Caki2 (cell line): Measurements from ENCODE around the gene PPARD. TPM values are rescaled to one million over a fixed set of nuclear protein-coding genes. Genes with fewer than 3 reads are reported as not detected.
"Not testable (repeated sequence)": the region's sequence is repeated elsewhere in the genome, so short reads cannot be mapped to it uniquely, and the experiment has no call there.

Source experiments
- DNase-seq: peaks from one replicate; pipeline ENCODE4 v3.0.0-alpha.2; 2015; ENCODE audit warnings: low read depth
- in situ Hi-C: cut with HindIII; loops from 2 replicates; pipeline ENCODE4 v1.10.0; 2016; ENCODE audit warnings: low sequenced_read_pairs, low pct_unique_long_range_greater_than_20kb, mixed read lengths
- total RNA-seq: library from RNA; depleted of rRNA; stranded (reverse); fragments of >200 nt; shearing (Covaris generic); gene quantifications from 2 replicates; pipeline ENCODE4 v1.2.3, GENCODE V29; 2014; ENCODE audit warnings: low replicate concordance

Gene PPARD
- total RNA-seq, 1 experiment from 2014 or later = 2.8 TPM

DNA sequence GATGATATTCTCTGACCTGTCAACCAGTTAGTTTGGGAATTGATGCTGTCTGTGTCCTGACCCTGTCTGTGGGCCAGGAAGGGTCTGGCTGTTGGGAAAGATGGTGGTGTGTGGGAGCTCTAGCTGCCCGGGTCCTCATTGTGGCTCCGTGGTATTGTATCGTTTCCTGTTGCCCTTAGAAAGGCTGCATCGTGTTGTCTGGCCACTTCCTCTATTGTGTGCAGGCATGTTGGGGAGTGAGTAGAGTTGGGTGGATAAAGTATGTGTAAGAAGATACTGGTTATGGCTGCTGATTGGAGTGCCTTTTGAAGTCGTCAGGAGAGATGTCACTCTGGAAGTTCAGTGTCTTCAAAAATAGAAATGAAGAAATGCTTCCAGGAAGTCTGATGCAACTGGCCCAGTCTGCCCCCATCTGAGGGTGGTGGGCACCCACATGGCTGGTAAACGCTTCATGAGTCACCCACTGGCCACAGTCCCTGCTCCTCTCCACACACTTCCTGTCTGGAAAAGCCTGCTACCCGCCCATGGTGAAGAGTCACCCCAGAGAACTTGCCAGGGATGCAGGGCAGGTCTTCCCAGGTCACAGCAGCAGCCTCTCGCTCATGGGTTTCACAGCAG lies 27.9 kb downstream of the PPARD start:
- in situ Hi-C loops = no loop called here
- DNase-seq = peak; percentile 16

DNA sequence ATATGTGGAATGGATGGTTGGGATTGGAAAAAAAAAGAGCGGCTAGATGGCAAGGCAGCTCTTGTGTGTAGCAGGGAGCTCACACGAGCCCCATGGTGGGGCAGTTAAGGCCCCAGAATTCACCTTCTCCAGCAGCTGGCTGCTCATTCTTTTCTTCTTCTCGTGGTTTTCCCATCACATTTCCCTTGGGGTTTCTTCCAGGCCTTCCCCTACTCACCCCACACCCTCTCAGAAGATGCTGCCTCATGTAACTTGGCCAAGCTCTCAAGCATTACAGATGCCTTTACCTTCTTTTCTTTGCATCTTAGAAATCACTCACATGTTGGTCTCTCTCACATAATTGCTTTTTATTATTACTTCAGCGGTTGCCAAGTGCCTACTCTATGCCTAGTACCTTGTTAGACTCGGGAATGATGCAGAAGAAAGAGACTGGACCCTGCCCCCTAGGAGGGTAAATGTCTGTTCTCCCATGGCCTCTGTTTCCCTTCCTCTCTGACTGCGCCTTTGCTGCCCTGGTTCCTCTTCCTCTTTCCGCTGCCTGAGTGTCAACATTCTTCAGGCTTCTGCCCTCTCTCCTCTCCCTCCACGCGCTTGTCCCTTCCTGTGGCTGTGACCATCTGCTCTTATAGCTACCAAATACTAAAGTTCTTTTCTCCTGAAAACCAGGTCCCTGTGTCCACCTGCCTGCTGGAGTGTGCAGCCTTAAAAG lies 28.6 kb downstream of the PPARD start:
- in situ Hi-C loops = no loop called here
- DNase-seq = no peak

DNA sequence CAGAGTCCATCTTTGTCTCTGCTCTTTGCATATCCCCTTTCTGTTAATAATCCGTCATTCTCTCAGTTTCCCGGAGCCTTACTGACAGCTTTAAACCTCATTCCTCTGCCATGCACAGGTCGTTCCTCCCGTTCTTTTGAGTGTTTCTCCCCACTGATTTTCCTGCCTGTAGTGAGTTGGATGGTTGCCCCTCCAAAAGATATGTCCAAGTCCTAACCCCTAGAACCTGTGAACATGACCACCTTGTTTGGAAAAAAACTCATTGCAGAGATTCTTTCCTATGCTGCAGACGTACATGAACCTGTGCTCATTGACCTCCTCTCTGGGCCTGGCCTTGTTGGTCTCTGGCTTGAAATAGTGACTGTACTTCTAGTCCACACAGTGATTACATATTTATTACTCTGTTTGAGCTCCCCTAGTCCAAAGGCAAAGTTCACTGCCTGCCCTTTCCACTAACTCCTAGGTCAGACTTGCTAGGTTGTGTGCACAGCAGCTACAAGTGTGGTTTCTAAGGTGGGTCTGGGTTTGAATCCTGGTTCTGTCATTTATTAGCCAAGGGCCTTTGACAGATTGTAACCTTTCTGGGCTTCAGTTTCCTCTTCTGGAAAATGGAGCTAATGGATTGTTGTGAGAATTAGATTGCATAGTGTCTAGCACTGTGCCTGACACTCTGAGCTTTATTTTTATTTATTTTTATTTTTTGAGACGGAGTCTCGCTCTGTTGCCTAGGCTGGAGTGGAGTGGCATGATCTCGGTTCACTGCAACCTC lies 29.3 kb downstream of the PPARD start:
- DNase-seq = no peak
- in situ Hi-C loops = no loop called here

DNA sequence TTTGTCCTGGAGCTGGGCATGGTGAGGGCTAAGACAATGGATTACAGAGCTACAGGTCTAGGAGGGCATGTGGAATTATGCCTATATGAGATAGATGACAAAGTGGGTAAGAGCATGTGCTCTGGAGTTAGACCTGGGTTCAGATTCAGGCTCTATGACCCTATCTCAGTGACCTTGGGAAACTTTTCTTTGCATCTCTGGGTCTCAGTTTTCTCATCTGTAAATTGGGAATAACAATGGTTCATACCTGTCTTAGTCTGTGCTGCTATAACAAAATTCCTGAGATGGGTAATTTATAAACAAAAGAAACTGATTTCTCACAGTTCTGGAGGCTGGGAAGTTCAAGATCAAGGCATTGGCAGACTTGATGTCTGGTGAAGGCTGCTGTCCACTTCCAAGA lies 30.3 kb downstream of the PPARD start:
- no peak for DNase-seq
- in situ Hi-C loops = no loop called here

- in situ Hi-C loops = no loop called here
- DNase-seq = no peak
Measured at GRCh38 chr6:35376281-35376680, 33.9 kb downstream of the PPARD start.

GRCh38 chr6:35377002-35377401 lies 34.6 kb downstream of the PPARD start:
- DNase-seq = no peak

GRCh38 chr6:35378261-35378660 lies 35.9 kb downstream of the PPARD start:
- no peak for DNase-seq
- in situ Hi-C loops = no loop called here

More at GRCh38 chr6:35377002-35377401, 34.6 kb downstream of the PPARD start:
- in situ Hi-C loops = no loop called here

- in situ Hi-C loops = no loop called here
- no peak for DNase-seq
Measured at GRCh38 chr6:35381132-35381531, 38.8 kb downstream of the PPARD start.

DNA sequence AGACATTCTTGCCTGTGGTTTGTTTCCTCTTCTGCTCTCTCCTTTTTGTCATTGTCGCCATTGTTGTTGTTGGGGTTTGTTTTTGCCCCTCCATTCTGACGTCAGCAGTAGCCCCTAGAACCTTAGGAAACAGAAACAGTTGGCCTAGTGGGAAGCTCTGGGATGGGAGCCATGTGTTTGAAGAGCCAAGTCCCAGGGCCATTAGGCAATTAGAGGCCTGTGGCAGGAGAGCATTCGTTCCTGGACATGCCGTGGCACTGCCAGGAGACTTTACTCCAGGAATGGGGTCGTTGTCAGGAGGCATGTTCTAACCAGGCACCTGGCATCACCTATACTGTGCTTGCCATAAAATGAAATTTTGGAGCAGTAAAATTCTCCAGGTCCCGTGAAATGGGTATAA lies 39.7 kb downstream of the PPARD start:
- in situ Hi-C loops = no loop called here
- DNase-seq = no peak

DNA sequence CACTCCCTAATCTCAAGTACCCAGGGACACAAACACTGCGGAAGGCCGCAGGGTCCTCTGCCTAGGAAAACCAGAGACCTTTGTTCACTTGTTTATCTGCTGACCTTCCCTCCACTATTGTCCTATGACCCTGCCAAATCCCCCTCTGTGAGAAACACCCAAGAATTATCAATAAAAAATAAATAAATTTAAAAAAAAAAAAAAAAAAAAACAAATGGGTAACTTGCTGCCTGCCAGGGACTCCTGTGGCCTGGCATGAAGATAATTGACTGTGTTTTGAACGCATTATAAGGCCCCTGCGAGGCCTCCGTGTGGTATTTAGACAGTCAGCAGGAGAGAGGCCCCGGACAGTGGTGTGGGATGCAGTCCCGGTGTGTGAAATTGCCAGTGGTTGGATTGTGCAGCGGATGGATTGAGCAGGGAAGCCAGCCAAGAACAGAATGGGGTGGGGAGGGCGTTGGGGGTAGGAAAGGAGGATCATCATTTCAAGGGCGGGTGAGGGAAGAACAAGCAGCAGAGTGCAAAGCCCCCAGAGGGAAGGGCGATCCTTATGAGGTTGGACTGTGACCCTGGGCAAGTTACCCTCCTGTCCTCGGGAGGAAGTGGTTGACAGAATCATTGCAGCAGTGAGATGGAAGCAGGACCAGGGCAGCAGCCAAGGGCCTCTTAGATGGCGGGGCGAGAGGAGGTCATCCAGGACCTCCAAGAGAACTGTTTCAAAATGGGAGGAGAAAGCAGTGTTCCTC lies 43.3 kb downstream of the PPARD start:
- no peak for DNase-seq
- in situ Hi-C loops = no loop called here

DNA sequence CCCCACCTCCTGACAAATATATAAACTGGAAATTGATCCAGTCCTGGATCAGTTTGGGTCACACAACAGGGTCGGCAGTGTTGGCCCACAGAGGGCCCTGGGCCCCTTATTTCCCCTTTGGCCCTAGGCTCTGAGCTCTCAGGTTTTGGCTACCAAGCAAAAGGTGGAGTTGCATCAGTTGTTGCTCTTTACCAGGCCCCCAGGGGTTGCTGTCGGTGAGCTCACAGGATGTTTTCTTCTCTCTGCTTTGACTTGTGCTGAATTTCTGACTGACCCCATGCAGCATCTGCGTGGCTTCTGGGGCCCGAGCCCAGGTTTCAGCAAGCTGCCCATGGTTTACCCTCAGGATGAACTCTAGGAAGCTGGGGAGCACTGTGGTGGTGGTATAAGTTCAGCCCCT lies 44.6 kb downstream of the PPARD start:
- in situ Hi-C loops = no loop called here
- DNase-seq = no peak

DNA sequence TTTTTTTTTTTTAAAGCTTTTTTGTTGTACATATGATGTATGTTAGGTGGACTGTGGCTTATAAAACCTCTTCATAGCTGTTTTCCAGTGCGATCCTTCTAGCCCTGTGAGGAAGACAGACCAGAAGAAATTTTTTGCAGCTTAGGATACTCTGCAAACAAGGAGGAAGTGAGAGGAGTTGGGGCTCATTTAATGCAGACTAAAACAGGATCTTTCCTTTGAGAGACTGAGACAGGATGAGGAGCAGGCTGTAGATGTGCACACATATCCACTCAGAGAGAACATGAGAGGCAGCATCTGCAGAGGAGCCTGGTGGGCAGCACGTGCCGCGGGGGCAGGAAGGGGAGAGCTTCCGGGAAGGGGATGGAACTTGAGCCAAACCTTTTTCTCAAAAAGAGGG lies 45.7 kb downstream of the PPARD start:
- in situ Hi-C loops = no loop called here
- DNase-seq = no peak

DNA sequence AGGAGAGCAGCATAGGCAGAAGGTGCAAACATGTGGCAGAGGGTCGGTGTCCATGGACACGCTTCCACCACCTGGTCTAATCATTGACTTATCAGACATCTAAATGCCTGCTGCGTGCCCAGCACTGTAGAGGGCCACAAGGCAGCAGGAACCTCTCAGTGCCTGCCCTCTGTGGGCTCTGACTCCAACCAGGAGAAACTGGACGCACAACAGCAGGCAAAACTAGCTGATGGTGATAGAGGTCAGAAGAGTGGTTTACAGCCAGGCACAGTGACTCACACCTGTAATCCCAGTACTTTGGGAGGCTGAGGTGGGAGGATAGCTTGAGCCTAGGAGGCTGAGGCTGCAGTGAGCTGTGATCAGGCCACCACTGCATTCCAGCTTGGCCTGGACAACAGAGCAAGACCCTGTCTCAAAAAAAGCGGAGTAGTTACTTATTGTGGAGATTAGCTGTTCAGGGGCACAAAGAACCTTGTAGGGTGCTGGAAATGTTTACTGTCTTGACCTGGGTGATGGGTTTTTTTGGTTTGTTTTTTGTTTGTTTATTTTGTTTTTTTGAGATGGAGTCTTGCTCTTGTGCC lies 46.5 kb downstream of the PPARD start:
- in situ Hi-C loops = no loop called here

GRCh38 chr6:35389386-35389785 lies 47.0 kb downstream of the PPARD start:
- DNase-seq, in situ Hi-C loops: not testable (repeated sequence)

More for the DNA sequence above, 46.5 kb downstream of the PPARD start:
- DNase-seq = no peak

DNA sequence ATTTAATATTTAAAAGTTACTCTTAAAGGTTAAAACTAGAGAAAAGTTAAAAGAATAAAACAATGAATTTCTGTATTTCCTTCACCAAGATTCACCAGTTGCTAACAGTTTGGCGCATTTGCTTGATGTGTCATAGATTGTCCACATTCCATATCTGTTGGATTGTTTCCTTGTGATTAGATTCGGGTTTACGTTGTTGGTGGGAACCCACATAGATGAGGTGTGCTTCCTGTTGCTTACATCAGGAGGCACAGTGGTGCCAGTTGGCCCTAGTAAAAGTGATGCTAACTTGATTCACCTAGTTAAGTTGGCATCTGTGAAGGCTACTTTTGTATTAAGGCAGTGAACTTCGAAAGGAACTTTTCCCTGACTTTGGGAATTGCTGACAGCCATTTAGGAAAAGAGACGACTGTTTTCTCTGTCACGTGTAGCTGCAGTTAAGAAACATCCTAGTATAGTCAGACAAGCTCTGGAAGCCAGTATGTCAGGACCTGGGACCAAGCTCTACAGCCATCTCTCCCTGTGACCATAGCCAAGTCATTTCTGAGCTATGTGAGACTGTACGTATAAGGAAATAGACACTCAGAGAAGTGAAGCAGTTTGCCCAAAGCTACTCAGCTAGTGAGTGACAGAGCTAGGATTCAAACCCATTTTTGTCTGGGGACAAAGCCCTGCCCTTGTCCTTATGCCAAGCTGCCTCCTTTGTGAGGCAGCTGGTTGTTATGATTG lies 49.0 kb downstream of the PPARD start:
- in situ Hi-C loops = no loop called here
- DNase-seq = peak; percentile 24

DNA sequence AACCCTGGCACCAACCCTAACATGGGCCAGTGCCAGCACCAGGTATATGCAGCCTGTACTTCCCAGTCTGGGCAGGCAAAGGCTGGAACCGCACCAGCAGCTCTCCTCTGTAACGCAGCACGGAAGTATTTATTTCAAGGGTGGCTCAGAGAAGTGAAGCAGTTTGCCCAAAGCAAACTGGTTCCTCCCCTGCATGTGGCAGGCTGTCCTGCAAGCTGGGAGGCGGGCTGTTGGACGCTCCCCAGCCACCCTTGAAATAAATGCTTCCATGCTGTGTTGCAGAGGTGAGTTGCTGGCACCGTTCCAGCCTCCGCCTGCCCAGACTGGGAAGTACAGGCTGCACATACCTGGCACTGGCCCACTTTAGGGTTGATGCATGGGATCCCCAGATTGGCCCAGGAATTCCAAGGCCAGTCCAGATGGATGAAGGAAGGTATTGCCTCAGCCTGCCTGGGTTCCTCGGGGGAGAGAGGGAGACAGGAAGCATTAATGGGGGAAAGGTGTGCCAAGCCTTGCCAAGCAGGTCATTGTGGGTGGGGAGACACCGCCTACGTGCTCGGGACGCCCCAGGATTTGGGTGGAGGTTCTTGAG lies 49.8 kb downstream of the PPARD start:
- in situ Hi-C loops = no loop called here
- DNase-seq = no peak
